ENCODE results near the gene KCNC2. TPM values are rescaled to one million over a fixed set of nuclear protein-coding genes. Genes with fewer than 3 reads are reported as not detected.

KCNC2 gene
- total and polyA plus RNA-seq, 9 of the 15 experiments (the other 6 are each of a cell fraction or from before 2014, with no cell fraction given): not detected

DNA sequence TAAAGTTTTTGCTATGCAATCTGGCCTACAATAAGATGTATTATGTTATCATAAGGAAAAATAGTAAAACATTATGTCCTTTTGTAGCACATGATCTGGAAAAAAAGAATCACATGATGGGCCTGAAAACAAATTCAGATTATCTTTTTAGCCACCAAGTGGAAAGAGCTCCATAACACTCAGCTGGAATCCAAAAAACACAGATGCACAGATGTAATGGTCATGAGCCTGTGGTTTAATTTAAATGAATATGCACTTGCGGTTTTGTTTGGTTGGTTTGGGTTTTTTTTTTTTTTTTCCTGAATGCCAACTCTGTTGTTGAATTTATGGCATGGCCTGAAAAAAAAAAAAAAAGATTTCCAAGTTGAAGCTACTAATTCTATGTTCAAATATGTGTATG lies 4.1 kb downstream of the KCNC2 start:
- H3K9me3 ChIP-seq (replicated peaks; ENCODE audit: control insufficient read depth, insufficient read depth, low read depth, low read length): no peaks in the 10 kb centered on the region
- no peak for ATAC-seq
- no peak overlapping the region for H3K27ac ChIP-seq (ENCODE audit: extremely low read depth, low read depth, low read length)
- POLR2A ChIA-PET: no interaction called here
- no peaks in the 10 kb centered on the region for H4K20me1 ChIP-seq (replicated peaks; ENCODE audit: control insufficient read depth, insufficient read depth, low read length)
- H3K4me2 ChIP-seq (ENCODE audit: insufficient read depth, low read length): no peak overlapping the region
- H3K27me3 ChIP-seq (ENCODE audit: control insufficient read depth in 2 of 2, insufficient read depth in 2 of 2, low read length in 2 of 2): no peaks in the 10 kb centered on the region
- TF ChIP-seq BHLHE40 (IDR thresholded peaks at IDR 0.05; ENCODE audit: low read length): no peak
- TF ChIP-seq SRSF3 (IDR thresholded peaks at IDR 0.05; ENCODE audit: insufficient read depth, low read length): no peak
- no peak for TF ChIP-seq RBBP5 (IDR thresholded peaks at IDR 0.05; ENCODE audit: borderline replicate concordance, insufficient read depth, low read length, poor library complexity, severe bottlenecking)
- no peak for TF ChIP-seq ZNF23 (CRISPR knock-in tag; IDR thresholded peaks at IDR 0.05)
- TF ChIP-seq KDM2B (CRISPR knock-in tag; IDR thresholded peaks at IDR 0.05): no peak
- TF ChIP-seq CBFB (CRISPR knock-in tag; IDR thresholded peaks at IDR 0.05): no peak
- TF ChIP-seq, protein P1, sequence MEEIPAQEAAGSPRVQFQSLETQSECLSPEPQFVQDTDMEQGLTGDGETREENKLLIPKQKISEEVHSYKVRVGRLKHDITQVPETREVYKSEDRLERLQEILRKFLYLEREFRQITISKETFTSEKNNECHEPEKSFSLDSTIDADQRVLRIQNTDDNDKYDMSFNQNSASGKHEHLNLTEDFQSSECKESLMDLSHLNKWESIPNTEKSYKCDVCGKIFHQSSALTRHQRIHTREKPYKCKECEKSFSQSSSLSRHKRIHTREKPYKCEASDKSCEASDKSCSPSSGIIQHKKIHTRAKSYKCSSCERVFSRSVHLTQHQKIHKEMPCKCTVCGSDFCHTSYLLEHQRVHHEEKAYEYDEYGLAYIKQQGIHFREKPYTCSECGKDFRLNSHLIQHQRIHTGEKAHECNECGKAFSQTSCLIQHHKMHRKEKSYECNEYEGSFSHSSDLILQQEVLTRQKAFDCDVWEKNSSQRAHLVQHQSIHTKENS (CRISPR knock-in tag; IDR thresholded peaks at IDR 0.05): no peak
- TF ChIP-seq EHMT2 (IDR thresholded peaks at IDR 0.05): no peak
- no peak for TF ChIP-seq SRSF1 (IDR thresholded peaks at IDR 0.05; ENCODE audit: low read depth, low read length)
- no peak for TF ChIP-seq ZNF311 (CRISPR knock-in tag; IDR thresholded peaks at IDR 0.05)
- TF ChIP-seq KAT7 (CRISPR knock-in tag; IDR thresholded peaks at IDR 0.05; ENCODE audit: borderline replicate concordance): no peak
- no peak for TF ChIP-seq CREM (IDR thresholded peaks at IDR 0.05; ENCODE audit: low read depth)
- TF ChIP-seq XRCC4 (IDR thresholded peaks at IDR 0.05; ENCODE audit: extremely low read depth, insufficient read depth, insufficient read length): no peak
- TF ChIP-seq JUN (IDR thresholded peaks at IDR 0.05; ENCODE audit: borderline replicate concordance, low read depth, low read length): no peak
- TF ChIP-seq JUN (CRISPR knock-in tag; IDR thresholded peaks at IDR 0.05; ENCODE audit: borderline replicate concordance): no peak
- TF ChIP-seq BCOR (IDR thresholded peaks at IDR 0.05): no peak
- TF ChIP-seq MECOM (CRISPR knock-in tag; IDR thresholded peaks at IDR 0.05): no peak
- no peak for TF ChIP-seq NRF1 (conservative IDR thresholded peaks at IDR 0.05 in 1 of 2, IDR thresholded peaks at IDR 0.05 in 1 of 2)
- no peak for TF ChIP-seq HIVEP1 (CRISPR knock-in tag; IDR thresholded peaks at IDR 0.05)
- no peak for TF ChIP-seq MCM3 (IDR thresholded peaks at IDR 0.05)
- CTCF ChIA-PET (ENCODE audit: low intra/inter-chr PET ratio): no interaction called here
- 0% methylated on average over 1 of the region's 1 CpG for WGBS (ENCODE audit: insufficient coverage, low coverage, missing lambda C conversion rate)
- no peaks in the 10 kb centered on the region for H3K79me2 ChIP-seq (ENCODE audit: control insufficient read depth, insufficient read depth, low read length)
- no TSS peak for BruUV-seq (replicated peaks)
- FAIRE-seq: no peak
- H3K9me1 ChIP-seq (ENCODE audit: control insufficient read depth, insufficient read depth, low read length): no peaks in the 10 kb centered on the region
- H3K9ac ChIP-seq (ENCODE audit: insufficient read depth in 1 of 2, low read depth in 2 of 2, low read length in 2 of 2): no peak overlapping the region
- H3K4me1 ChIP-seq (replicated peaks in 1 of 2; ENCODE audit: control insufficient read depth in 2 of 2, insufficient read depth in 2 of 2, low read length in 2 of 2): peaks cover 0 to 3% of the 10 kb centered on the region in 2 experiments; a peak in 1 of 5 replicates
- H3K4me3 ChIP-seq: no peak overlapping the region
- intact Hi-C loops (cut with micrococcal nuclease): no loop called here
- no peak for DNase-seq (ENCODE audit: extremely low read depth in 1 of 4, low spot score in 3 of 4)
- in situ Hi-C loops (cut with MboI): no loop called here
- no peaks in the 10 kb centered on the region for H3K36me3 ChIP-seq (ENCODE audit: control insufficient read depth, insufficient read depth, low read length)
- H2AFZ ChIP-seq (ENCODE audit: low read depth, low read length): no peak overlapping the region
